Amniotic epithelial cell (primary cell): ENCODE results near the gene B3GNT9.

Source experiments
- DNase-seq: peaks from one replicate; pipeline ENCODE4 v3.0.0-alpha.2; 2010; ENCODE audit warnings: low read depth

B3GNT9 gene

GRCh38 chr16:67112591-67113399, 38.0 kb downstream of the B3GNT9 start:
- no peak for DNase-seq

- DNase-seq = peak; percentile 13
Measured at GRCh38 chr16:67111951-67112444, 38.8 kb downstream of the B3GNT9 start.

GRCh38 chr16:67109407-67110135, 41.2 kb downstream of the B3GNT9 start, which contains the start of gene PHAF1:
Gene PHAF1, plus strand, starts transcription at chr16:67109941. Its CDS starts 235 bp downstream, at chr16:67110176.
- peak; percentile 77 for DNase-seq

- DNase-seq = no peak
Measured at GRCh38 chr16:67108931-67109406, 41.8 kb downstream of the B3GNT9 start.

- no peak for DNase-seq
Measured at GRCh38 chr16:67108489-67108888, 42.3 kb downstream of the B3GNT9 start.

GRCh38 chr16:67105881-67106280, 44.9 kb downstream of the B3GNT9 start:
- no peak for DNase-seq

- DNase-seq = no peak
Measured at GRCh38 chr16:67105246-67105645, 45.6 kb downstream of the B3GNT9 start.

- no peak for DNase-seq
Measured at GRCh38 chr16:67104845-67105244, 46.0 kb downstream of the B3GNT9 start.

- peak; percentile 59 for DNase-seq
Measured at GRCh38 chr16:67104061-67104460, 46.7 kb downstream of the B3GNT9 start.

GRCh38 chr16:67101311-67102082, 49.3 kb downstream of the B3GNT9 start:
- peak; percentile 57 for DNase-seq

GRCh38 chr16:67100569-67101310, 50.1 kb downstream of the B3GNT9 start:
- DNase-seq = peak; percentile 57

- no peak for DNase-seq
Measured at GRCh38 chr16:67098599-67098998, 52.2 kb downstream of the B3GNT9 start.
